Astrocyte (in vitro differentiated cells and primary cell): ENCODE results near the gene HDC.

Source experiments
- CTCF ChIP-seq: IDR thresholded peaks from 2 replicates; pipeline ENCODE4 v1.5.1; 2011; ENCODE audit warnings: low read depth, mild to moderate bottlenecking, inconsistent platforms, low read length, moderate library complexity; ENCODE audit not compliant: insufficient read depth
- EZH2 ChIP-seq: IDR thresholded peaks from 2 replicates; pipeline ENCODE4 v1.6.1; 2012; ENCODE audit warnings: mild to moderate bottlenecking, low read length, inconsistent platforms; ENCODE audit not compliant: insufficient read depth

DNA sequence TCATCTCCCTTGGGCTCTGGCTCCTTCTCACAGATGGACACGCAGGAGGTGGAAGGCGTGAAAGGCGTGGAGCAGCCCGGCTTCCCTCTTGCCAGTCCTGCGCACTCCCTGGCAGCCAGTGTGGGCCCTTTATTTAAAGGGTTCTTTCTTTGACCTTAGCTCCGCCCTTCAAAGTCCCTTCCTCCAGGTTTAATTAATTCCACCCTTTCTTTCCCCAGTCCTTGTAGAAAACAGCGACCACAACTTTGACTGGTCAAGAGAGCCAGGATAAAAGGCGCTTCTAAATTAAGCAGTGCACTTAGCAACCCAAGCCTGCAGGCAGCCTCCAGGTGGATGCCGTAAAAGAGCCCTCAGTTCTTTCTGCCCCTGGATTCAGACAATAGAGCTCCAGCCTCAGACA is at the start of gene HDC:
- TF ChIP-seq CTCF: no peak
- TF ChIP-seq EZH2: no peak
